Liver (tissue), 3 donors: ENCODE measurements around the gene TP63.

ENCODE experiments used
- ATF3 ChIP-seq: IDR thresholded peaks from 2 replicates; pipeline ENCODE4 v1.6.1; 2016; ENCODE audit warnings: antibody characterized with exemption
- CTCF ChIP-seq: fragments of 150-350 bp; IDR thresholded peaks from 2 replicates; pipeline ENCODE4 v1.5.1; 2017; ENCODE audit warnings: improper control_type of control experiment, low read depth, low read length; ENCODE audit not compliant: missing input control
- donor health status: healthy.
- donor health status: healthy.

- TF ChIP-seq CTCF = peak; percentile 27
- TF ChIP-seq ATF3 = no peak
These were observed 20.9 kb downstream of the TP63 start for GRCh38 chr3:189652042-189652441.
